Tibial artery (tissue), 4 donors: ENCODE measurements around the gene CYTH1.

Experiments used
- DNase-seq, 2 donors: peaks; one replicate each; pipeline ENCODE4 v3.0.0-alpha.2; 2019
- H3K27ac ChIP-seq, 2 donors: fragments of 200-600 bp; sonication (generic) in 1 of 2; 1 replicate in 1 of 2; 2 replicates in 1 of 2; pipeline ENCODE4 v1.5.1; 2018 to 2019; ENCODE audit warnings: mild to moderate bottlenecking in 1 of 2
- H3K27me3 ChIP-seq, 2 donors: fragments of 200-600 bp; sonication (generic) in 1 of 2; one replicate each; pipeline versions ENCODE4 v1.5.1 to v1.6.0; 2016 to 2019
- H3K36me3 ChIP-seq, 3 donors: fragments of 200-600 bp; sonication (generic) in 2 of 3; one replicate each; pipeline ENCODE4 v1.5.1; 2016 to 2019; ENCODE audit warnings: mild to moderate bottlenecking in 2 of 3
- H3K4me1 ChIP-seq, 4 donors: fragments of 200-600 bp; sonication (generic) in 2 of 4; 1 replicate in 3 of 4; 2 replicates in 1 of 4; pipeline ENCODE4 v1.5.1; 2016 to 2019
- H3K4me3 ChIP-seq, 2 donors: fragments of 200-600 bp; sonication (generic) in 1 of 2; 1 replicate in 1 of 2; 2 replicates in 1 of 2; pipeline ENCODE4 v1.5.1; 2018 to 2019; ENCODE audit warnings: mild to moderate bottlenecking in 2 of 2
- H3K9me3 ChIP-seq, 3 donors: fragments of 200-600 bp; sonication (generic) in 1 of 3; one replicate each; pipeline ENCODE4 v1.5.1; 2016 to 2019
- intact Hi-C: fragments of 100-400 bp; cut with DNase I; formaldehyde crosslinking; loops from one replicate; pipeline ENCODE4 v1.15.0; 2023; ENCODE audit warnings: low total_unique reads
- TF ChIP-seq, protein P1 (sequence below), 2 experiments: fragments of 200-600 bp in 1 of 2; fragments of 450-650 bp in 1 of 2; IDR thresholded peaks; one replicate each; pipeline ENCODE4 v1.5.1; 2017 to 2019; ENCODE audit warnings: antibody characterized with exemption in 2 of 2, mild to moderate bottlenecking in 1 of 2, moderate library complexity in 1 of 2

Gene CYTH1

DNA sequence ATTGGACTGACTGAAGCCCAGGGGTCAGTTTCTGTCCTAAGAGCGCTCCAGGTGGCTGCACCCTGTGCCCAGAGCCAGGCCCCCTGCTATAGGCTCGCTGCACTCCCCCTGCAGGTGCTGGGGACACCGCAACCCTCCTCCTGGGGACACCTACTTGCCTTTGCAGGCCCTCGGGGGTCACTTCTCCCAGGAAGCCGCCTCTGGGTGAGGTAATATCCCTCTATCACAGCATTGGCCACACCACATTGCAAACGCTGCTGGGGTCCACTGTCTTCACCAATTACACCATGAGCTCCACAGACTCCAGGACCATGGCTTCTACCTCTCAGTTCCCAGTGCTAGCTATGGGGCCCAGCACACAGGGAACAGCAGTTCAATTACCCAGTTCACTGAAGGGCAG, 43.6 kb upstream of the CYTH1 start:
- no peak for DNase-seq
- intact Hi-C loops, result no loop called here
- TF ChIP-seq, protein P1, sequence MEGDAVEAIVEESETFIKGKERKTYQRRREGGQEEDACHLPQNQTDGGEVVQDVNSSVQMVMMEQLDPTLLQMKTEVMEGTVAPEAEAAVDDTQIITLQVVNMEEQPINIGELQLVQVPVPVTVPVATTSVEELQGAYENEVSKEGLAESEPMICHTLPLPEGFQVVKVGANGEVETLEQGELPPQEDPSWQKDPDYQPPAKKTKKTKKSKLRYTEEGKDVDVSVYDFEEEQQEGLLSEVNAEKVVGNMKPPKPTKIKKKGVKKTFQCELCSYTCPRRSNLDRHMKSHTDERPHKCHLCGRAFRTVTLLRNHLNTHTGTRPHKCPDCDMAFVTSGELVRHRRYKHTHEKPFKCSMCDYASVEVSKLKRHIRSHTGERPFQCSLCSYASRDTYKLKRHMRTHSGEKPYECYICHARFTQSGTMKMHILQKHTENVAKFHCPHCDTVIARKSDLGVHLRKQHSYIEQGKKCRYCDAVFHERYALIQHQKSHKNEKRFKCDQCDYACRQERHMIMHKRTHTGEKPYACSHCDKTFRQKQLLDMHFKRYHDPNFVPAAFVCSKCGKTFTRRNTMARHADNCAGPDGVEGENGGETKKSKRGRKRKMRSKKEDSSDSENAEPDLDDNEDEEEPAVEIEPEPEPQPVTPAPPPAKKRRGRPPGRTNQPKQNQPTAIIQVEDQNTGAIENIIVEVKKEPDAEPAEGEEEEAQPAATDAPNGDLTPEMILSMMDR (IDR thresholded peaks at IDR 0.05), result no peak
- no peak overlapping the region for H3K27ac ChIP-seq
- H3K36me3 ChIP-seq, result peaks cover 61 to 100% (median 93%) of the 10 kb centered on the region in 3 donors
- no peaks in the 10 kb centered on the region for H3K27me3 ChIP-seq
- H3K4me1 ChIP-seq, result no peaks in the 10 kb centered on the region
- no peaks in the 10 kb centered on the region for H3K9me3 ChIP-seq
- no peak overlapping the region for H3K4me3 ChIP-seq

- no peak for DNase-seq
- peaks cover 0 to 3% (median 1%) of the 10 kb centered on the region in 4 donors for H3K4me1 ChIP-seq
- intact Hi-C loops, result no loop called here
- H3K27me3 ChIP-seq, result no peaks in the 10 kb centered on the region
- peaks cover 69 to 100% (median 93%) of the 10 kb centered on the region in 3 donors for H3K36me3 ChIP-seq
- H3K9me3 ChIP-seq, result no peaks in the 10 kb centered on the region
- no peak overlapping the region for H3K4me3 ChIP-seq
- TF ChIP-seq, protein P1 (IDR thresholded peaks at IDR 0.05), result no peak
- no peak overlapping the region for H3K27ac ChIP-seq
Measured at GRCh38 chr17:78824240-78824639, 42.2 kb upstream of the CYTH1 start.

GRCh38 chr17:78823282-78824046, 41.4 kb upstream of the CYTH1 start:
- intact Hi-C loops, result no loop called here
- Histone ChIP-seq H3K4me3 (no peak overlapping the region), H3K27me3 (no peaks in the 10 kb centered on the region), H3K36me3 (peaks cover 69 to 100% (median 93%) of the 10 kb centered on the region in 3 donors), H3K4me1 (peaks cover 0 to 4% (median 1%) of the 10 kb centered on the region in 4 donors), H3K9me3 (no peaks in the 10 kb centered on the region), H3K27ac (no peak overlapping the region)
- no peak for DNase-seq
- TF ChIP-seq, protein P1 (IDR thresholded peaks at IDR 0.05), result no peak

DNA sequence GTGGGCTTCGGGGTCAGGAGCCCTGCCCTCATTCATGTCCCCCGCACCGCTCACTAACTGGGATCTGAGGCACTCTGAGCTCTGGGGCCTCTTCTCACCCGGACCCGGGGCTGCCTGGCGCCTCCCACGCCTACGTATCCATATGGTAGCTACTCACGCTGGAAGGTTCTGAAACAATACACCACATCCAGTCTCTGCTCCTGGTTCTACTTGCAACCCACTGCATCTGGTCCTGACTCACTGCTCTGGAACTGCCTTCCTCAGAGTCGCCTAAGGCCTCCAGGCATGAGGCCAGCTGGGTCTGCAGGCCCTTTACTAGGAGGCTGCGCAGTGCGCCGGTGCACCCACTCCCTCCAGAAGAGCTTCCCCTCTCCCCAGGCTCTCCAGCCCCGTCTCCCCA, 40.5 kb upstream of the CYTH1 start:
- H3K4me1 ChIP-seq, result peaks cover 0 to 4% (median 1%) of the 10 kb centered on the region in 4 donors
- no peaks in the 10 kb centered on the region for H3K27me3 ChIP-seq
- H3K9me3 ChIP-seq, result no peaks in the 10 kb centered on the region
- no peak for DNase-seq
- H3K36me3 ChIP-seq, result peaks cover 69 to 100% (median 93%) of the 10 kb centered on the region in 3 donors
- intact Hi-C loops, result no loop called here
- H3K27ac ChIP-seq, result no peak overlapping the region
- TF ChIP-seq, protein P1 (IDR thresholded peaks at IDR 0.05), result no peak
- no peak overlapping the region for H3K4me3 ChIP-seq

DNA sequence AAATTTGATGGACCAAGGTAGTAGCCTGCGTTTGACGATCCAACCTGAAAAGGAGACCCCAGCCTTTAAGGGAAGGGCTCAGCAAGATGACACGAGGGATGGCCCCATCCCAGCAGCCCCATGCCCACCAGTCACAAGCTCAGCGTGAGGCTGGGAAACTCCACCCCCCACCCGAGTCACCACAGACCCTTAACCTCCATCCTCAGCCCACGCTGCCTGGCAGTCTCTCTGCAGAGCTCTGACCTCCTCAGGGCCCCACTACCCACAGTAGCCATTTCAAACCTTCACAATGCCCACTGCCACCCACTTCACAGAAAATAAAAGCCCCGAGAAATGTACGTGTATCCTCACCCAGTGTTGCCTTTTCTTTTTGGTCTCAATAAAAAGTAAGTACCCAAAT, 39.9 kb upstream of the CYTH1 start:
- intact Hi-C loops, result no loop called here
- Histone ChIP-seq H3K9me3 (no peaks in the 10 kb centered on the region), H3K4me3 (no peak overlapping the region), H3K27me3 (no peaks in the 10 kb centered on the region), H3K36me3 (peaks cover 69 to 100% (median 93%) of the 10 kb centered on the region in 3 donors), H3K27ac (no peak overlapping the region), H3K4me1 (peaks cover 0 to 4% (median 1%) of the 10 kb centered on the region in 4 donors)
- no peak for DNase-seq
- TF ChIP-seq, protein P1 (IDR thresholded peaks at IDR 0.05), result no peak
